Endothelial cell of umbilical vein (primary cell): ENCODE results near the gene GRIK1. TPM values are rescaled to one million over a fixed set of nuclear protein-coding genes. Genes with fewer than 3 reads are reported as not detected.

Experiments used
- BruUV-seq: library from RNA; stranded (reverse); fragments of 400-500 nt; replicated peaks from 2 replicates; lab custom pipeline; 2021; lab: Mats Ljungman, UMichigan
- CTCF ChIA-PET: fragments of 300-600, 350-600 bp; sonication (Branson Sonifier 250); formaldehyde crosslinking; loops from one replicate; lab custom pipeline; 2021; ENCODE audit warnings: antibody characterized with exemption, inconsistent platforms; lab: Charles Lee
- POLR2A ChIA-PET: fragments of 300-600, 350-600 bp; sonication (Branson Sonifier 250); formaldehyde crosslinking; loops from one replicate; lab custom pipeline; 2021; ENCODE audit warnings: antibody characterized with exemption, inconsistent platforms; lab: Charles Lee
- DNase-seq: peaks from one replicate; pipeline ENCODE4 v3.0.0-alpha.2; 2011; ENCODE audit warnings: low read depth, low spot score
- FAIRE-seq: peaks from 2 replicates; lab custom pipeline; 2011; peaks lifted over from hg19 to GRCh38; lab: Jason Lieb, UNC
- H2AFZ ChIP-seq: 2 replicates; pipeline ENCODE4 v1.6.0; 2012; ENCODE audit warnings: low read depth, low read length, control low read depth, inconsistent platforms
- H3K27ac ChIP-seq: 2 replicates; pipeline ENCODE4 v1.5.1; 2011; ENCODE audit warnings: low read depth, mild to moderate bottlenecking, control low read depth, low read length, moderate library complexity; ENCODE audit not compliant: insufficient read depth
- H3K27me3 ChIP-seq, 2 experiments: 2 replicates each; pipeline versions ENCODE4 v1.6.0 to v1.6.1; 2011; ENCODE audit warnings: low read length in 2 of 2, mixed read lengths in 1 of 2; ENCODE audit not compliant: control insufficient read depth in 2 of 2, insufficient read depth in 2 of 2
- H3K36me3 ChIP-seq, 2 experiments: 2 replicates in 1 of 2; 3 replicates in 1 of 2; pipeline ENCODE4 v1.5.1; 2011; ENCODE audit warnings: low read length in 2 of 2, mild to moderate bottlenecking in 1 of 2, moderate library complexity in 1 of 2; ENCODE audit not compliant: control insufficient read depth in 2 of 2, insufficient read depth in 2 of 2; ENCODE audit errors: extremely low read depth in 1 of 2
- H3K4me1 ChIP-seq: 3 replicates; pipeline ENCODE4 v1.5.1; 2011; ENCODE audit warnings: mild to moderate bottlenecking, low read length; ENCODE audit not compliant: control insufficient read depth, insufficient read depth; ENCODE audit errors: extremely low read depth
- H3K4me2 ChIP-seq: 2 replicates; pipeline ENCODE4 v1.6.1; 2011; ENCODE audit warnings: low read length, control low read depth, mixed read lengths; ENCODE audit not compliant: insufficient read depth
- H3K4me3 ChIP-seq, 3 experiments: fragments of 200-600 bp in 1 of 3; sonication (generic), shearing (Covaris generic) in 1 of 3; replicated peaks in 1 of 3; 2 replicates each; pipeline ENCODE4 v1.5.1; 2011 to 2016; ENCODE audit warnings: control low read depth in 3 of 3, low read length in 3 of 3, mild to moderate bottlenecking in 2 of 3, inconsistent platforms in 1 of 3, low read depth in 1 of 3, moderate library complexity in 1 of 3; ENCODE audit not compliant: insufficient read depth in 1 of 3
- H3K79me2 ChIP-seq: 2 replicates; pipeline ENCODE4 v1.6.0; 2012; ENCODE audit warnings: low read length, inconsistent platforms; ENCODE audit not compliant: control insufficient read depth, insufficient read depth
- H3K9ac ChIP-seq: replicated peaks from 2 replicates; pipeline ENCODE3; 2011; ENCODE audit warnings: low read length, control low read depth; ENCODE audit not compliant: insufficient read depth; ENCODE audit errors: extremely low read depth
- H3K9me1 ChIP-seq: replicated peaks from 3 replicates; pipeline ENCODE4 v1.6.0; 2011; ENCODE audit warnings: mild to moderate bottlenecking, low read length; ENCODE audit not compliant: control insufficient read depth, insufficient read depth; ENCODE audit errors: extremely low read depth
- H3K9me3 ChIP-seq: replicated peaks from 2 replicates; pipeline ENCODE4 v1.5.1; 2012; ENCODE audit warnings: low read length, inconsistent platforms; ENCODE audit not compliant: control insufficient read depth, insufficient read depth
- H4K20me1 ChIP-seq: replicated peaks from 2 replicates; pipeline ENCODE3; 2011; ENCODE audit warnings: mild to moderate bottlenecking, low read length; ENCODE audit not compliant: control insufficient read depth, insufficient read depth; ENCODE audit errors: extremely low read depth
- EZH2 ChIP-seq: IDR thresholded peaks from 2 replicates; pipeline ENCODE4 v1.6.1; 2012; ENCODE audit warnings: borderline replicate concordance, low read depth, mild to moderate bottlenecking, moderate library complexity, low read length, inconsistent platforms; ENCODE audit not compliant: severe bottlenecking
- FOS ChIP-seq: IDR thresholded peaks from 2 replicates; pipeline ENCODE4 v1.6.1; 2011; ENCODE audit warnings: mild to moderate bottlenecking, low read length, moderate library complexity, borderline replicate concordance; ENCODE audit not compliant: insufficient read depth
- GATA2 ChIP-seq: IDR thresholded peaks from 2 replicates; pipeline ENCODE4 v1.7.0; 2011; ENCODE audit warnings: low read depth, mild to moderate bottlenecking, moderate library complexity, mixed read lengths, low read length; ENCODE audit not compliant: insufficient read length, insufficient read depth
- JUN ChIP-seq: IDR thresholded peaks from 2 replicates; pipeline ENCODE4 v1.6.1; 2011; ENCODE audit warnings: borderline replicate concordance, low read depth; ENCODE audit not compliant: insufficient read length, insufficient read depth
- MYC ChIP-seq: IDR thresholded peaks from one replicate; pipeline ENCODE4 v1.6.1; 2011; ENCODE audit warnings: mild to moderate bottlenecking, low read depth, low read length
- POLR2A ChIP-seq: IDR thresholded peaks from 2 replicates; pipeline ENCODE4 v1.6.1; 2012; ENCODE audit warnings: low read depth, mild to moderate bottlenecking, control low read depth, low read length
- POLR2AphosphoS5 ChIP-seq: IDR thresholded peaks from 2 replicates; pipeline ENCODE4 v1.6.1; 2012; ENCODE audit warnings: low read depth, mild to moderate bottlenecking, control low read depth, low read length, moderate library complexity; ENCODE audit not compliant: insufficient read depth
- dilution Hi-C: fragments of 300-500 bp; cut with MboI; formaldehyde crosslinking; loops from one replicate; pipeline ENCODE4 v1.15.0; 2019; ENCODE audit warnings: low sequenced_read_pairs; ENCODE audit not compliant: extremely low pct_ligation_motif_present
- intact Hi-C: fragments of 100-400 bp; cut with micrococcal nuclease; formaldehyde crosslinking; loops from one replicate; pipeline ENCODE4 v1.10.0; 2022
- polyA plus RNA-seq, 4 experiments: library from polyadenylated mRNA; depleted of rRNA in 3 of 4; stranded (reverse) in 3 of 4; unstranded in 1 of 4; fragments of >200 nt; gene quantifications; 2 replicates each; pipeline versions ENCODE4 v1.2.1 to v1.2.3, GENCODE V29; 2011 to 2012; ENCODE audit warnings: missing spikeins in 1 of 4
- total RNA-seq: library from RNA; stranded (reverse); gene quantifications from 2 replicates; pipeline ENCODE4 v1.2.3, GENCODE V29; 2021
- TF ChIP-seq, protein P1 (sequence below), 2 donors: IDR thresholded peaks; 1 replicate in 1 of 2; 2 replicates in 1 of 2; pipeline ENCODE4 v1.5.1; 2011; ENCODE audit warnings: low read length in 2 of 2, mild to moderate bottlenecking in 2 of 2, moderate library complexity in 2 of 2, control low read depth in 1 of 2, inconsistent platforms in 1 of 2, low read depth in 1 of 2; ENCODE audit not compliant: insufficient read depth in 1 of 2; ENCODE audit errors: extremely low read depth in 1 of 2
- TF ChIP-seq, protein P2 (sequence below): IDR thresholded peaks from 2 replicates; pipeline ENCODE4 v1.6.1; 2011; ENCODE audit not compliant: insufficient read depth, insufficient read length

The GRIK1 gene
- total and polyA plus RNA-seq, 2 donors (not counting 3 experiments of a cell fraction or from before 2014, with no cell fraction given) = not detected

DNA sequence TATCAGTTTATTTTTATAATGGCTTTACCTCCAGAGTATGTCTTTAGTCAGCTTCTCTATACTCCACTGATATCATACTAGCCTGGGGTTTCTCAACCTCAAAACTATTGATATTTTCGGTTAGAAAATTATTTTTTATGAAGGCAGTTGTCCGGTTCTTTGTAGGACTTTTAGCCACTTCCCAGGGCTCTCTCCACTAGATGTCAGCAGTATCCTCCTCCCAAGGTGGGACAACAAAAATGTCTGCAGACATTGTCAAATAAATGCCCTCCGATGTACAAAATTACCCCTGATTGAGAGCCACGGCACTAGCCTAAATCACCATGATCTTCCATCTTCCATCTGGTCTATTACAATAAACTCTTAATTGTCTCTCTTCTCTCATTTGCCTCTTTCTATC is 4.1 kb upstream of the GRIK1 start:
- POLR2A ChIA-PET = no interaction called here
- no peak overlapping the region for H3K4me3 ChIP-seq
- FAIRE-seq = no peak
- BruUV-seq = no TSS peak
- CTCF ChIA-PET = no interaction called here
- H3K4me1 ChIP-seq = no peaks in the 10 kb centered on the region
- no peak overlapping the region for H3K27ac ChIP-seq
- DNase-seq = no peak
- no peaks in the 10 kb centered on the region for H3K36me3 ChIP-seq
- dilution Hi-C loops (no loop called here), intact Hi-C loops (no loop called here)
- no peaks in the 10 kb centered on the region for H3K79me2 ChIP-seq
- no peak overlapping the region for H2AFZ ChIP-seq
- H4K20me1 ChIP-seq = no peaks in the 10 kb centered on the region
- H3K4me2 ChIP-seq = no peak overlapping the region
- H3K9me1 ChIP-seq = no peaks in the 10 kb centered on the region
- H3K9ac ChIP-seq = no peak overlapping the region
- no peak for TF ChIP-seq JUN
- TF ChIP-seq FOS = no peak
- TF ChIP-seq, protein P1, sequence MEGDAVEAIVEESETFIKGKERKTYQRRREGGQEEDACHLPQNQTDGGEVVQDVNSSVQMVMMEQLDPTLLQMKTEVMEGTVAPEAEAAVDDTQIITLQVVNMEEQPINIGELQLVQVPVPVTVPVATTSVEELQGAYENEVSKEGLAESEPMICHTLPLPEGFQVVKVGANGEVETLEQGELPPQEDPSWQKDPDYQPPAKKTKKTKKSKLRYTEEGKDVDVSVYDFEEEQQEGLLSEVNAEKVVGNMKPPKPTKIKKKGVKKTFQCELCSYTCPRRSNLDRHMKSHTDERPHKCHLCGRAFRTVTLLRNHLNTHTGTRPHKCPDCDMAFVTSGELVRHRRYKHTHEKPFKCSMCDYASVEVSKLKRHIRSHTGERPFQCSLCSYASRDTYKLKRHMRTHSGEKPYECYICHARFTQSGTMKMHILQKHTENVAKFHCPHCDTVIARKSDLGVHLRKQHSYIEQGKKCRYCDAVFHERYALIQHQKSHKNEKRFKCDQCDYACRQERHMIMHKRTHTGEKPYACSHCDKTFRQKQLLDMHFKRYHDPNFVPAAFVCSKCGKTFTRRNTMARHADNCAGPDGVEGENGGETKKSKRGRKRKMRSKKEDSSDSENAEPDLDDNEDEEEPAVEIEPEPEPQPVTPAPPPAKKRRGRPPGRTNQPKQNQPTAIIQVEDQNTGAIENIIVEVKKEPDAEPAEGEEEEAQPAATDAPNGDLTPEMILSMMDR (IDR thresholded peaks at IDR 0.05; ENCODE audit: extremely low read depth in 1 of 2, insufficient read depth in 1 of 2, low read depth in 1 of 2, low read length in 2 of 2) = no peak
- no peak for TF ChIP-seq MYC
- TF ChIP-seq POLR2AphosphoS5 = no peak
- no peaks in the 10 kb centered on the region for H3K9me3 ChIP-seq
- peaks cover 2 to 3% of the 10 kb centered on the region in 2 experiments for H3K27me3 ChIP-seq

DNA sequence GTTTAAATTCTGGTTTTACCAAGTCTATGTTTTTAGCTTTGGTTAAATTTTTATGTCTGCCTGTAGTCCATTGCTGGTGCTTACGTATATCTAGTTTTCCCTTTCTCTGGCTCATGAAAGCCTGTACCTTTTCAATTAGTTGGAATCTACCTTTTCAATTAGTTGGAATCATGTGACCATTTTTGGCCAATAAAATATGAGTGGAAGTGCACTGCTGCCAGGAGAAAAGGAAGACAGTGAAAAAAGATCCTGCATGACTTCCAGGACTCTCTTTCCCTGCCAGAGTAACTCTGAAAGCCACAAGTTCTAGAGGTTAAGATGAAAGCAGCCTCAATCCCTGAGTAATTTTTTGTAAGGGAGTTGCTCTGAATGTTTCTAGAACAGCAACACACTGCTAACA is 2.2 kb upstream of the GRIK1 start:
- CTCF ChIA-PET = no interaction called here
- no peak overlapping the region for H2AFZ ChIP-seq
- DNase-seq = no peak
- POLR2A ChIA-PET = no interaction called here
- FAIRE-seq = no peak
- H3K9me1 ChIP-seq = no peaks in the 10 kb centered on the region
- intact Hi-C loops (no loop called here), dilution Hi-C loops (no loop called here)
- H3K4me2 ChIP-seq = no peak overlapping the region
- H4K20me1 ChIP-seq = no peaks in the 10 kb centered on the region
- no TSS peak for BruUV-seq
- no peak overlapping the region for H3K9ac ChIP-seq
- H3K36me3 ChIP-seq = no peaks in the 10 kb centered on the region
- no peaks in the 10 kb centered on the region for H3K9me3 ChIP-seq
- TF ChIP-seq, protein P2, sequence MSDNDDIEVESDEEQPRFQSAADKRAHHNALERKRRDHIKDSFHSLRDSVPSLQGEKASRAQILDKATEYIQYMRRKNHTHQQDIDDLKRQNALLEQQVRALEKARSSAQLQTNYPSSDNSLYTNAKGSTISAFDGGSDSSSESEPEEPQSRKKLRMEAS = no peak
- TF ChIP-seq, protein P1 (IDR thresholded peaks at IDR 0.05; ENCODE audit: extremely low read depth in 1 of 2, insufficient read depth in 1 of 2, low read depth in 1 of 2, low read length in 2 of 2) = no peak
- TF ChIP-seq GATA2 (no peak), EZH2 (no peak), JUN (no peak), POLR2AphosphoS5 (no peak), MYC (no peak), FOS (no peak), POLR2A (no peak)
- H3K79me2 ChIP-seq = no peaks in the 10 kb centered on the region
- no peaks in the 10 kb centered on the region for H3K4me1 ChIP-seq
- H3K4me3 ChIP-seq = no peak overlapping the region
- H3K27ac ChIP-seq = no peak overlapping the region
- peaks cover 2 to 8% of the 10 kb centered on the region in 2 experiments for H3K27me3 ChIP-seq
